GM21447 (cell line): ENCODE results near the gene RXRA.
"Not testable (repeated sequence)": the region's sequence is repeated elsewhere in the genome, so short reads cannot be mapped to it uniquely, and the experiment has no call there.

Experiments used
- ATAC-seq: cut with Tn5 transposase; IDR thresholded peaks from one replicate; pipeline ENCODE4 v1.9.1; 2021; ENCODE audit not compliant: unreplicated experiment

RXRA gene

DNA sequence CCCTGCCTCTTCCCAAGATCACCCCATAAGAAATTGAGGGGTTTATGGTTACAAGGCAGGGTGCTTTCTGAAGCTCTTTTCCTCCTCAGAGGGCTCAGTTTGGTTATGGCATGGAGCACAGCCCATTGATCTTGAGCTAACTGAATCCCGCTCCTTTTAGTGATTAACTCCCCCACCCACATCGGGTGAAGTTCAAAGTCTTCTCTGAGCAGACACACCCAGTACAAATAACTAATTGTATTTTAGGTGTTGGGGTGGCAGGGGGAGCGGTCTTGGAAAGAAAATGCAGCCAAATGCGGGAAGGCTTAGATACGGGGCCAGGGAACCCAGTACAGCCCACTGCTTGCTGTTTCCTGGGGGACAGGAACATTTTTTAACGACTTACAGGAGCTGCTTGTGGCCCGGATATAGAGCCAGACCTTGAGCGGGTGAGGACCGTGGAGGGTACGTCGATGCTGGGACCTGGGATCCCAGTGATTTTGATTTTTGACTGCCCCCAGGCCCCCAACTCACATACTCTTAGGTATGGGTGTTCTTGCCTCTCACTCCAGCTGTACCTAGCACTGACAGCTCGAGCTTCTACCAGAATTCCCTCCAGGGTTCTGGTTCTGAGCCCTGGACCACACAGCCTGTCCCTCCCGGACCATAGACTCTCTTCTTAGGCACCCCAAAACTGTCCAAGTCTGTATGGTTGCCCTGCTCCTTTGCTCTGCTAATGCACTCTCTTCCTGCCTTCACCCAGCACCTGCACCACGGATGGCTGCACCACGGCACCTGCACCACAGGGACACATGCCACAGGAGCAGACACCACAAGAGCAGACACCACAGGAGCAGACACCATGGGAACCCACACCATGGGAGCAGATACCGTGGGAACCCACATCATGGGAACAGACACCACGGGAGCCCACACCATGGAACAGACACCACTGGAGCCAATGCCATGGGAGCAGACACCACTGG, 18.3 kb upstream of the RXRA start:
- ATAC-seq = no peak

- ATAC-seq = not testable (repeated sequence)
These were observed 17.5 kb upstream of the RXRA start for GRCh38 chr9:134308639-134309220.

GRCh38 chr9:134313470-134313869, 12.8 kb upstream of the RXRA start:
- no peak for ATAC-seq

- no peak for ATAC-seq
These were observed 12.0 kb upstream of the RXRA start for GRCh38 chr9:134314039-134314949.

- ATAC-seq = no peak
These were observed 11.1 kb upstream of the RXRA start for GRCh38 chr9:134314950-134315715.

- ATAC-seq = no peak
These were observed 10.4 kb upstream of the RXRA start for GRCh38 chr9:134315716-134316448.

DNA sequence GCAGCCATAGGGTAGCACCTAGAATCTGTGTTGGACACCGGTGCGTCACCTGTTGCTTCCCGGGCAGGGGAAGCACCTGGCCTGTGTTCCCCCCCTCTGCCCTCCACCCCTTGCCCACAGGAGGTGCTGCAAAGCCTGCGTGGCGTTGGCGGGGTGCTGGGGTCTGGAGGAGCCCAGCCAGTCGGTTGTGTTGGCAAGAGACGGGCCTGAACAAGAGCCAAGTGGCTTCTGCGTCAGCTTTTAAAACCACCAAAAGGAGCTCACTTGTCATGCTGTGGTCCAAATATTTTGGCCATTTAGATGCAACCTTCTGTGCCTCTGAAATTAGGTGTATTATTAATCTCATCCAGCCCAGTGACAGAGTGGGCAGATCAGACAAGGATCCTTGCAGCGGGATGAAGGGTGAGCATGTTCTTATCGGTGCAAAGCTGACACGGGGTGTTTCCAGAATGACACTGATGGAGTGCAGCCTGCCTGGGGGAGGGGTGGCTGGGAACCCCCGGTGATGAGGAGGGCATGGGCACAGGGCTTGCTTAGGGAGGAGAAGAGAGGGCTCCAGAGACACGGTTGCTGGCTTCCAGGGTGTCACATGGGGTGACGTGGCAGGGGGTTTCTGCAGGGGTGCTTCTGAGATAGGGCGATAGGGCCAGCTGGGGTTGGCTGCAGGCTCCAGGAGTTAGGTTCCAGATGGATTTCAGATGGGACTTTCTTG, 9.7 kb upstream of the RXRA start:
- no peak for ATAC-seq

- ATAC-seq = no peak
These were observed 8.9 kb upstream of the RXRA start for GRCh38 chr9:134317400-134317789.

DNA sequence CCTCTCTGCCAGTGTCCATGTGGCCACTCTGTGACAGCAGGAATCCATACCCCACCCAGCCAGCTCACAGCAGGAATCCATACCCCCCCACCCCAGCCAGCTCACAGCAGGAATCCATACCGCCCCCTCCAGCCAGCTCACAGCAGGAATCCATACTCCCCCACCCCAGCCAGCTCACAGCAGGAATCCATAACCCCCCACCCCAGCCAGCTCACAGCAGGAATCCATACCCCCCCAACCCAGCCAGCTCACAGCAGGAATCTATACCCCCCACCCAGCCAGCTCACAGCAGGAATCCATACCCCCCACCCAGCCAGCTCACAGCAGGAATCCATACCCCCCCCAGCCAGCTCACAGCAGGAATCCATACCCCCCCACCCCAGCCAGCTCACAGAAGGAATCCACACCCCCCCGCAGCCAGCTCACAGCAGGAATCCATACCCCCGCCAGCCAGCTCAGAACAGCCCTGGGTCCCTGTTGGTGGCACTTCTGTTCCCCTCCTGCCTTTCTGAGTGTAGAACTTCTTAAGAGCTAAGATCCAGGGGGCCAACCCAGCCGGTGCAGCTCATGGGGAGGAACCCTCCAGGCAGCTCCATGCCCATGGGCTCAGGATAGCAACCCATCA, 8.4 kb upstream of the RXRA start:
- ATAC-seq = no peak

- no peak for ATAC-seq
These were observed 7.8 kb upstream of the RXRA start for GRCh38 chr9:134318481-134318891.

DNA sequence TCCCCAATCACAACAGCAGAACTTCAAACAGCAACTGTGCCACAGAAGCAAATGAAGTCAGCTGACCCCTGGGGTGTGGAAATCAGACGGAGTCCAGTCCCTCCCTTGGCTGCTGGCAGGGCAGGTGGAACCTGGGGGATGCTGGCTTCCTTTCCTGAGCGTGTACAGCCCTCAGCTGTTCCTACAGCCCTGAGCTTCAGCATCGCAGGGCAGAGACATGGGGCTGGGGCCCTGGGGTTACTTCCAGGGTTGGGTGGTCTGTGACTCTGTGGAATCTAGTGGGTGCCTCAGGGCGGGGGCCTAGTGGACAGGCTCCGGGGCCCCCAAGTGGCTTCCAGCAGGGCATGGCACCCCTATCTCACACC, 7.3 kb upstream of the RXRA start:
- no peak for ATAC-seq

DNA sequence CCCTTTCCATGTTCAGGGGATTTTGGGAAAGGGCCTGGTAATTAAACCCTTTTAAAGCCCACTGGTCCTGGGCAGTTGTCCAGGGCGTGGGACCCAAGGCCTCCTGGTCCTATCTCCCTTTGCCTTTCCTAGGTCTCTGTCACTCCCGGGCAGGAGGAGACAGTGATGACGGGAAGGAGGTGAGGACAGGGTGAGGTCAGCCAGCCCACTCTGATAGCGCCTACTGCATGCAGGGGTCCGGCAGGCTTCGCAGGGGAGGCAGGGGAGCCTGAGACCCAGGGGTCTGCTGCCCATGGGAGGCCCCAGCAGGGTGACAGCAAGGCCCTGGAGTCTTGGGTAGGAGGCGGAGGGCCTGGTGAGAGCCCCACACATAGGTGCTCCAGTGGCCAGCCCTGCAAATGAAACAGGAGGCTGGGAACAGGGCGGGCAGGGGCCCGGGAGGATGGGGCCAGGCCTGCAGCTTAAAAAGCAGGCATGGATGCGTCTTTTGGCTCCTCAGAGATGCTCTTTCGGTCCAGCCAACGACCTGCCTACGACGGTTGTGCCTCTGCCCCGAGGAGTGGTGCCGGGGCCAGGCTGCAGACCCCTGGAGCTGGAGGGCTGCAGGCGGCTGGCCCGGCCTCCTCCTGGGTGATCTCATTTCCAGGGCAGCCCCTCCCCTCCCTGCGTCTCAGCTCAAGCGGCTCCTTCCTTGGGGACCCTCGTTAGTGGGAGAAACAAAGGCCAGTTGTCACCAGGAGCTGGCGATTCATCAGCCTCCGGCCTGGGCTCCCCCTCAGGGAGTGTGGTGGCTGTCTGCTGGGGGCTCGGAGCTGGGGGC, 6.7 kb upstream of the RXRA start:
- ATAC-seq = no peak

- ATAC-seq = no peak
These were observed 6.0 kb upstream of the RXRA start for GRCh38 chr9:134320126-134320867.

DNA sequence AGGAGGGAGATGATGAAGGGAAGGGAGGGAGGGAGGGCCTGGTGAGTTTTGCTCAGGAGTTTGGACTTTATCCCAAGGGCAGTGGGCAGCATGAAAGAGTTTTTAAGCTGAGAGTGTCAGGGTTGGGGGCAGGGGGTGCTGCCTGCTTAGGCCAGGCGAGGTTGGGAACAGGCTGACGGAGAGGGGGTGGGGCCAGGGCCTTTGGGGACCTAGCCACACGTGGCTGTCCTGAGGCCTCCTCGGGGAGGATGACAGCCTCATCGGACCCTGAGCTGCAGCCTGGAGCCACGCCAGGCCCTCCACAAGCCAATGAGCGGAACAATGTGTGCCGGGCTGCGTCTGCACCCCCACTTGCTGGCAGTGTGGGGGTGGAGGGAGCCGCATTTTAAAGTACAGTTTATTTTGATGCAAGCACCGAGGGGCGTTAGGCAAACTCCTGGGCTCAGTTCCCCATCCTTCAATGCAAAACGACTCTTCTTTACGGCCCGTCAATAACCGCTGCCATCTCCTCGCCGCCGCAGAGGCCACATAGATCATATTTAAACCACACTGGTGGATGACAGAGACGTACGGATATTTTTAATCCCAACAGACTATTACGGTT, 5.3 kb upstream of the RXRA start:
- ATAC-seq = no peak

DNA sequence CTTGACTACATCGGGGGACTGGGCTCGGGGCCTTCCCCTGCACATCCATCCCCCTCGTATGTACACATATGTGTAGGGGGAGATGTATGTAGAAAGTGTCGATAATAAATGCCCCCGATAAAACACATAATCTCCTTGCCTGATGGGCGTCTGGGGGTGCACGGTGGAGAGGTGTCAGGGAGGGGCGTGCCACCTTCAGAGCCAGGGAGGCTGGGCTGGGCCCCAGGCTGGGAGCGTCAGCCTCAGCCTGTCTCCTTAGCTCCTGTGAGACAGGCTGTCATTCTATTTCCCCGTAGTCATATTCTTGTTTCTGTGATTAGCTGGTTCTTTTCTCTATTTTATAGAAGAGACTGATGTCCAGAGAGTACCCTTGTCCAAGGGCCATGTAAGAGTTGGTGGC, 4.7 kb upstream of the RXRA start:
- no peak for ATAC-seq

DNA sequence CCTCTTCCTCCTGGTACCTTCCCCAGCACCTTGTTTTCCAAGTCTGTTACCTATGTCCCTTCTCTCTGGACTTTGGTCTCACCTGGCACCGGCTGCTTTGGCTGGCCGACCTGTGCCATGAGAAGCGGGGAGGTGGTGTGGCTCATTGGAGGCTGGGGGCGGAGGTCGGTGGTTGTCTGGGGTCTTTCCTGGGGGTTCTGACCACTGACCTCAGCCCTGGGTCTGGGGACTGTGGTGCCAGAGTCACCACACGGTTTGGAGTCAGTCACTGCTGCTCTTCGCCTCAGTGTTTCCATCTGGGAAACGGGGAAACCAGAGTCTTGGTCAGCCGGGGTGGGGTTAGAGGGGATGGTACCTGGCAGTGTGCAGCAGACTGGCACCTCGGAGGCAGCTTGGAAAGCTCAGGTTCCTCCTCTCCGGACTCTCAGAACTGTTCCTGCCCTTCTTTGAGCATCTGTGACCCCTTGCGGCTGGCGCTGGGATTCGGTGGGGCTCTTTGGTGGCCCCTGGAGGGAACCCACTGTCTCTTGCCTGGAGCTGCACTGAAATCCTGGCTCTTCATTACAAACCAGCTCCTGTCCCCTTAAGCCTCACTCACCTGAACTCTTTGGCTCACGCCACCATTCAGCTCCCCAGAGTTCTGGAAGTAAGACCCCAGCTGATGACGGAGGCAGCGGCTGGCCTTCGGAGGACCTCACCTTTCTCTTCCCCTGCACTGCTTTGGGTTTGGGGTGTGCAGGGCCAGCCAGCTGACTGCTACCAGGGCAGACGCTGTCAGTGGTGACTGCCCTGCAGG, 4.1 kb upstream of the RXRA start:
- no peak for ATAC-seq
